ENCODE measurements around the gene NLRP13.

Gene NLRP13

GRCh38 chr19:55927991-55928390 is 4.1 kb downstream of the NLRP13 start:
- no peak for TF ChIP-seq SUZ12 (IDR thresholded peaks at IDR 0.05; ENCODE audit: extremely low read depth, insufficient read depth, insufficient read length)
- TF ChIP-seq YY1 (IDR thresholded peaks at IDR 0.05; ENCODE audit: insufficient read depth, insufficient read length): no peak
- no peak for TF ChIP-seq ZNF274 (IDR thresholded peaks at IDR 0.05; ENCODE audit: low read depth, low read length)
- Histone ChIP-seq H3K4me3 (ENCODE audit: insufficient read length, low read depth) (no peak overlapping the region), H3K36me3 (ENCODE audit: insufficient read depth, insufficient read length, low read length) (no peaks in the 10 kb centered on the region), H3K27me3 (ENCODE audit: insufficient read depth, insufficient read length) (no peaks in the 10 kb centered on the region), H3K9ac (ENCODE audit: insufficient read length, low read depth) (no peak overlapping the region), H3K9me3 (ENCODE audit: insufficient read depth, low read length) (peaks cover 18% of the 10 kb centered on the region), H3K4me1 (ENCODE audit: insufficient read depth, insufficient read length) (no peaks in the 10 kb centered on the region)
- DNase-seq (ENCODE audit: low read depth, low spot score): no peak

GRCh38 chr19:55923556-55923955 is 8.6 kb downstream of the NLRP13 start:
- H3K4me3 ChIP-seq (ENCODE audit: insufficient read length, low read depth): no peak overlapping the region
- no peaks in the 10 kb centered on the region for H3K4me1 ChIP-seq (ENCODE audit: insufficient read depth, insufficient read length)
- no peak overlapping the region for H3K9ac ChIP-seq (ENCODE audit: insufficient read length, low read depth)
- peaks cover 26% of the 10 kb centered on the region for H3K9me3 ChIP-seq (ENCODE audit: insufficient read depth, low read length)
- H3K27me3 ChIP-seq (ENCODE audit: insufficient read depth, insufficient read length): no peaks in the 10 kb centered on the region
- TF ChIP-seq SUZ12 (IDR thresholded peaks at IDR 0.05; ENCODE audit: extremely low read depth, insufficient read depth, insufficient read length) (no peak), YY1 (IDR thresholded peaks at IDR 0.05; ENCODE audit: insufficient read depth, insufficient read length) (no peak), ZNF274 (IDR thresholded peaks at IDR 0.05; ENCODE audit: low read depth, low read length) (no peak)
- DNase-seq (ENCODE audit: low read depth, low spot score): no peak
- no peaks in the 10 kb centered on the region for H3K36me3 ChIP-seq (ENCODE audit: insufficient read depth, insufficient read length, low read length)

DNA sequence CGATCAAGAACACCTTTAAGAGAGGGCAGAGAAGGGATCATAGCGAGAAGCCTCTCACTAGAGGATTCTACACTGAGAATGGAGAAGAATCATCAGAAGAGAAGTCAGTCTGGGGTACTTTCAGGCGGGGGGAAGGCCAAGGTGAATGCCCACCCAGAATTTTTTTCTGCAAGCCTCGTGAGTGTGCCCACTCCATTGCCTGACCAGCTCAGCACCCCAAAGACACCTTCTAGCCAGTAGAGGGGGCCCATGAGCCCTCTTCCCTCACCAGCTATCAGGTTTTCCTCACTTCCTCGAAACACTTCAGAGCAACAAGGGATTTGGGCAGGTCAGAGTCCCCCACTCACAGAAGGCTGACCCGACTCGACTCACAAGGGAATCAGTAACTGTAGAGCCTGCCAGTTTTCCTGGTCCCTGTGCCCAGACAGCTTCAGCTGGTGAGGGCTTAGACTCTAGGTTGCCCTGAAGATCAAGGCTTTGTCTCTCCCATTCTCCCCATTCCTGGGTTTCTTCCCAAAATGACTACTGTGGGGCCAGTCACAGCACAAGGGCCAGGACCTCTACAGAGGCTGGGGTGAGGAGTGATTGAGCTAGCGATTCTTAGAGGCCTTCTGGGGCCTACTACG is 18.4 kb downstream of the NLRP13 start:
- no peaks in the 10 kb centered on the region for H3K4me1 ChIP-seq (ENCODE audit: insufficient read depth, insufficient read length)
- no peak overlapping the region for H3K4me3 ChIP-seq (ENCODE audit: insufficient read length, low read depth)
- no peaks in the 10 kb centered on the region for H3K36me3 ChIP-seq (ENCODE audit: insufficient read depth, insufficient read length, low read length)
- no peaks in the 10 kb centered on the region for H3K9me3 ChIP-seq (ENCODE audit: insufficient read depth, low read length)
- DNase-seq (ENCODE audit: low read depth, low spot score): no peak
- no peaks in the 10 kb centered on the region for H3K27me3 ChIP-seq (ENCODE audit: insufficient read depth, insufficient read length)
- H3K9ac ChIP-seq (ENCODE audit: insufficient read length, low read depth): no peak overlapping the region
- TF ChIP-seq YY1 (IDR thresholded peaks at IDR 0.05; ENCODE audit: insufficient read depth, insufficient read length) (no peak), ZNF274 (IDR thresholded peaks at IDR 0.05; ENCODE audit: low read depth, low read length) (no peak), SUZ12 (IDR thresholded peaks at IDR 0.05; ENCODE audit: extremely low read depth, insufficient read depth, insufficient read length) (no peak)

- Histone ChIP-seq H3K4me3 (ENCODE audit: insufficient read length, low read depth) (no peak overlapping the region), H3K9me3 (ENCODE audit: insufficient read depth, low read length) (no peaks in the 10 kb centered on the region), H3K4me1 (ENCODE audit: insufficient read depth, insufficient read length) (no peaks in the 10 kb centered on the region), H3K27me3 (ENCODE audit: insufficient read depth, insufficient read length) (no peaks in the 10 kb centered on the region), H3K36me3 (ENCODE audit: insufficient read depth, insufficient read length, low read length) (no peaks in the 10 kb centered on the region), H3K9ac (ENCODE audit: insufficient read length, low read depth) (no peak overlapping the region)
- DNase-seq (ENCODE audit: low read depth, low spot score): no peak
- no peak for TF ChIP-seq SUZ12 (IDR thresholded peaks at IDR 0.05; ENCODE audit: extremely low read depth, insufficient read depth, insufficient read length)
- no peak for TF ChIP-seq ZNF274 (IDR thresholded peaks at IDR 0.05; ENCODE audit: low read depth, low read length)
- no peak for TF ChIP-seq YY1 (IDR thresholded peaks at IDR 0.05; ENCODE audit: insufficient read depth, insufficient read length)
Observed at GRCh38 chr19:55912916-55913315, 19.2 kb downstream of the NLRP13 start.

- Histone ChIP-seq H3K27me3 (ENCODE audit: insufficient read depth, insufficient read length) (peaks cover 2% of the 10 kb centered on the region), H3K9me3 (ENCODE audit: insufficient read depth, low read length) (no peaks in the 10 kb centered on the region)
- no peak for TF ChIP-seq ZNF274 (IDR thresholded peaks at IDR 0.05; ENCODE audit: low read depth, low read length)
- TF ChIP-seq SUZ12 (IDR thresholded peaks at IDR 0.05; ENCODE audit: extremely low read depth, insufficient read depth, insufficient read length): no peak
- no peak for TF ChIP-seq YY1 (IDR thresholded peaks at IDR 0.05; ENCODE audit: insufficient read depth, insufficient read length)
Observed at GRCh38 chr19:55909801-55910200, 22.3 kb downstream of the NLRP13 start.

DNA sequence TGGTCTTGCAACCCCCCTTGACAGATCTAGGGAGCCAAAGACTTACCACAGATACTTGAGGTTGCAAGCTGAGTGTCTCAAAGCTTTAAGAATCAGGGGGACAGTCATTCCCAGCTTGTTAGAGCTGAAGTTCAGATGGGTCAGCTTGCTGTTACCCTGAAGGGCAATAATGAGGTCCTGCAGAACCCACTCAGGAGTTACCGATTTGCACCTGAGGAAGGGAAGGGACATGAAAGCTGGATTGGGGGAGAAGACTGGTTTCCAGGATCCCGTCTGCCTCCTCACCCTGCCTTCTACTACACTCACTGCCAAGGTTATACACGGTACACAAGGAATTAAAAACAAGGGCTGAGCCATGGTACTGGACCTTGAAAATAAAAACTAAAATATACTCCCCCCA is 24.4 kb downstream of the NLRP13 start:
- no peaks in the 10 kb centered on the region for H3K4me1 ChIP-seq (ENCODE audit: insufficient read depth, insufficient read length)
- no peak for DNase-seq (ENCODE audit: low read depth, low spot score)
- no peaks in the 10 kb centered on the region for H3K36me3 ChIP-seq (ENCODE audit: insufficient read depth, insufficient read length, low read length)
- H3K9ac ChIP-seq (ENCODE audit: insufficient read length, low read depth): no peak overlapping the region
- TF ChIP-seq SUZ12 (IDR thresholded peaks at IDR 0.05; ENCODE audit: extremely low read depth, insufficient read depth, insufficient read length): no peak
- TF ChIP-seq YY1 (IDR thresholded peaks at IDR 0.05; ENCODE audit: insufficient read depth, insufficient read length): no peak
- TF ChIP-seq ZNF274 (IDR thresholded peaks at IDR 0.05; ENCODE audit: low read depth, low read length): no peak
- no peak overlapping the region for H3K4me3 ChIP-seq (ENCODE audit: insufficient read length, low read depth)
- H3K27me3 ChIP-seq (ENCODE audit: insufficient read depth, insufficient read length): peaks cover 2% of the 10 kb centered on the region
- H3K9me3 ChIP-seq (ENCODE audit: insufficient read depth, low read length): no peaks in the 10 kb centered on the region

More at GRCh38 chr19:55909801-55910200, 22.3 kb downstream of the NLRP13 start:
- DNase-seq (ENCODE audit: low read depth, low spot score): no peak
- Histone ChIP-seq H3K4me1 (ENCODE audit: insufficient read depth, insufficient read length) (no peaks in the 10 kb centered on the region), H3K9ac (ENCODE audit: insufficient read length, low read depth) (no peak overlapping the region), H3K36me3 (ENCODE audit: insufficient read depth, insufficient read length, low read length) (no peaks in the 10 kb centered on the region), H3K4me3 (ENCODE audit: insufficient read length, low read depth) (no peak overlapping the region)

GRCh38 chr19:55907286-55907685 is 24.9 kb downstream of the NLRP13 start:
- H3K4me1 ChIP-seq (ENCODE audit: insufficient read depth, insufficient read length): no peaks in the 10 kb centered on the region
- H3K36me3 ChIP-seq (ENCODE audit: insufficient read depth, insufficient read length, low read length): no peaks in the 10 kb centered on the region
- DNase-seq (ENCODE audit: low read depth, low spot score): no peak
- TF ChIP-seq SUZ12 (IDR thresholded peaks at IDR 0.05; ENCODE audit: extremely low read depth, insufficient read depth, insufficient read length) (no peak), YY1 (IDR thresholded peaks at IDR 0.05; ENCODE audit: insufficient read depth, insufficient read length) (no peak), ZNF274 (IDR thresholded peaks at IDR 0.05; ENCODE audit: low read depth, low read length) (no peak)
- no peak overlapping the region for H3K4me3 ChIP-seq (ENCODE audit: insufficient read length, low read depth)
- H3K27me3 ChIP-seq (ENCODE audit: insufficient read depth, insufficient read length): peaks cover 2% of the 10 kb centered on the region
- H3K9ac ChIP-seq (ENCODE audit: insufficient read length, low read depth): no peak overlapping the region
- H3K9me3 ChIP-seq (ENCODE audit: insufficient read depth, low read length): no peaks in the 10 kb centered on the region

Measured in NT2/D1 (cell line).